Measurements from ENCODE around the gene SVOPL. TPM values are rescaled to one million over a fixed set of nuclear protein-coding genes. Genes with fewer than 3 reads are reported as not detected.

The SVOPL gene
- total RNA-seq, 1 experiment from 2014 or later, result 1.1 TPM

GRCh38 chr7:138570715-138571114 is 130.4 kb downstream of the SVOPL start:
- no peak for TF ChIP-seq CTCF (conservative IDR thresholded peaks at IDR 0.05)
- Histone ChIP-seq H2BK15ac (ENCODE audit: low read depth, low read length) (no peak overlapping the region), H3K79me2 (ENCODE audit: insufficient read depth, low read length) (no peaks in the 10 kb centered on the region), H2BK120ac (ENCODE audit: low read depth, low read length, poor library complexity, severe bottlenecking) (no peak overlapping the region), H2BK12ac (ENCODE audit: insufficient read length, low read depth, low read length) (no peak overlapping the region), H3K18ac (ENCODE audit: insufficient read length, low read depth, low read length) (no peak overlapping the region), H3K4ac (ENCODE audit: low read depth, low read length) (no peak overlapping the region), H2AK5ac (ENCODE audit: insufficient read length, low read length) (no peak overlapping the region), H2AFZ (ENCODE audit: low read length) (no peak overlapping the region), H2BK5ac (ENCODE audit: insufficient read length, low read length) (no peak overlapping the region), H4K5ac (ENCODE audit: insufficient read length, low read depth, low read length) (no peak overlapping the region), H3K27me3 (ENCODE audit: insufficient read depth, low read length) (no peaks in the 10 kb centered on the region), H4K91ac (ENCODE audit: insufficient read length, low read depth, low read length) (no peak overlapping the region), H3K9me3 (ENCODE audit: control insufficient read depth, low read depth, low read length) (peaks cover 11% of the 10 kb centered on the region), H3T11ph (ENCODE audit: low read length) (no peak overlapping the region), H3K27ac (ENCODE audit: insufficient read length, low read depth, low read length) (no peak overlapping the region), H3K4me1 (ENCODE audit: insufficient read depth, low read length) (no peaks in the 10 kb centered on the region), H3K23ac (ENCODE audit: insufficient read length, low read depth, low read length) (no peak overlapping the region), H3K4me2 (ENCODE audit: insufficient read depth, insufficient read length, low read length) (no peak overlapping the region), H3K9ac (ENCODE audit: extremely low read depth, insufficient read length, low read length) (no peak overlapping the region), H2BK20ac (ENCODE audit: low read depth, low read length, poor library complexity, severe bottlenecking) (no peak overlapping the region), H3K56ac (ENCODE audit: insufficient read length, low read depth, low read length) (no peak overlapping the region), H4K20me1 (ENCODE audit: control insufficient read depth, insufficient read depth, insufficient read length) (no peaks in the 10 kb centered on the region), H3K14ac (ENCODE audit: insufficient read depth, low read length) (no peak overlapping the region), H4K8ac (replicated peaks; ENCODE audit: insufficient read length, low read depth, low read length) (no peak overlapping the region), H3K23me2 (ENCODE audit: insufficient read length, low read depth, low read length, poor library complexity, severe bottlenecking) (no peaks in the 10 kb centered on the region), H3K79me1 (ENCODE audit: insufficient read depth, low read depth, low read length, poor library complexity, severe bottlenecking) (no peaks in the 10 kb centered on the region)
- Mint-ChIP-seq H3K27ac (peak overlapping the region in 1 of 3 experiments; percentile 75; a peak in 2 of 7 replicates), H3K4me3 (no peak overlapping the region), H3K4me1 (peaks cover 1 to 6% of the 10 kb centered on the region in 2 experiments; a peak in 2 of 4 replicates), H3K27me3 (ENCODE audit: low read depth) (peaks cover 2% of the 10 kb centered on the region; the same call in 1 of the 2 replicates), H3K36me3 (ENCODE audit: insufficient read depth in 1 of 3, low read depth in 3 of 3) (peaks cover 59 to 89% (median 87%) of the 10 kb centered on the region in 3 experiments), H3K9me3 (peaks cover 3% of the 10 kb centered on the region in 2 experiments)
- WGBS (ENCODE audit: extremely low coverage, insufficient read length, low lambda C conversion rate), result no CpG with 5 or more reads among the region's 4 CpGs
- no peak for DNase-seq
